Body of pancreas (tissue), 4 donors: ENCODE measurements around the gene UFD1.

Source experiments
- CTCF ChIP-seq, 7 experiments: fragments of 450-650 bp in 4 of 7; fragments of 200-600 bp in 3 of 7; sonication (generic) in 3 of 7; IDR thresholded peaks; one replicate each; pipeline ENCODE4 v1.5.1; 2016 to 2019; ENCODE audit warnings: antibody characterized with exemption in 7 of 7
- POLR2A ChIP-seq, 3 donors: fragments of 450-650 bp; IDR thresholded peaks; one replicate each; pipeline ENCODE4 v1.6.1; 2016; ENCODE audit warnings: antibody characterized with exemption in 3 of 3, mild to moderate bottlenecking in 2 of 3

- TF ChIP-seq CTCF (IDR thresholded peaks at IDR 0.05) (no peak), POLR2A (IDR thresholded peaks at IDR 0.05) (no peak)
These were observed 38.1 kb upstream of the UFD1 start for GRCh38 chr22:19517171-19517500.
